Stimulated activated CD4-positive, alpha-beta T cell treated with anti-CD3 and anti-CD28 coated beads, Interleukin-12 subunit alpha, Interleukin-12 subunit beta, amount 100 ng/mL, for 24 hours (primary cell): Measurements from ENCODE around the gene MYPOP.
A peak's percentile ranks its signal among the peaks of the same experiment; 100 is the strongest.

Experiments
- DNase-seq, 2 experiments: peaks; one replicate each; pipeline ENCODE4 v3.0.0-alpha.2; 2020; ENCODE audit warnings: low read depth in 2 of 2

MYPOP gene

GRCh38 chr19:45863840-45864628 is 38.4 kb downstream of the MYPOP start, which contains the start of gene FOXA3:
FOXA3 (plus strand) TSS chr19:45864326; CDS start chr19:45864457, 131 bp downstream.
- peak; percentile 24 to 43 for DNase-seq

- no peak for DNase-seq
These were observed 39.0 kb downstream of the MYPOP start for GRCh38 chr19:45863335-45863839.

- DNase-seq, result peak; percentile 97 to 98
These were observed 39.7 kb downstream of the MYPOP start, which contains the start of gene SYMPK for GRCh38 chr19:45862564-45863334. SYMPK (minus strand) TSS chr19:45863147; CDS start chr19:45854495, 8,652 bp downstream.

GRCh38 chr19:45862271-45862563 is 40.2 kb downstream of the MYPOP start:
- no peak for DNase-seq

- DNase-seq, result no peak
These were observed 41.8 kb downstream of the MYPOP start for GRCh38 chr19:45860359-45861259.

- DNase-seq, result no peak
These were observed 48.1 kb downstream of the MYPOP start for GRCh38 chr19:45854167-45854778.

- DNase-seq, result no peak
These were observed 49.4 kb downstream of the MYPOP start for GRCh38 chr19:45852983-45853382.

DNA sequence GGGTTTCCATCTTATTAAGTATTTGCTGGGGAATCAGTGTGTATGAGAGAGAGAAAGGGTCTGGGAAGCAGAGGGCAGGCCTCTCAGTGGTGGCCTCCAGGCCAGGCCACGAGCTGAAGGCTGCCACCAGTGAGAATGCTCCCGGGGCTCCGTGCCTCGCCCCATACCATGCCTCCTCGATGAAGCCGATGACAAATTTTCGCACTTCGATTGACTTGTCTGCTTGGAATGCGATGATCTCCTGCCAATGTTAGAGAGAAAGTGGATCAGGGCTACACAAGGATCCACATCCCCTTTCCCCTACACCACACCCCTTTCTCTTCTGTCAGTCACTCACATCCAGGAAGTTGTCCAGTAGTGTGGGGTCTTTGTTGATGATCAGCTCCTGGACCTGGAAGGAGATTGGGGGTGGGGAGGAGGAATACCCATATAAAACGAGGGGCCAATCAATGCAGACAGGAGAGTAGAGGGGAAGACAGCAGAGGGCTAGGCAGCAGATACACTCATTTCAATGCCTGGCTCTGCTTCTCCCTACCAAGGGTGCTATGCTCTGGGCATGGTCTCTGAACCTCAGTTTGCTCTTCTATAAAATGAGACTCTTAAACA is 50.2 kb downstream of the MYPOP start:
- no peak for DNase-seq

- DNase-seq, result no peak
These were observed 53.5 kb downstream of the MYPOP start for GRCh38 chr19:45848922-45849321.

DNA sequence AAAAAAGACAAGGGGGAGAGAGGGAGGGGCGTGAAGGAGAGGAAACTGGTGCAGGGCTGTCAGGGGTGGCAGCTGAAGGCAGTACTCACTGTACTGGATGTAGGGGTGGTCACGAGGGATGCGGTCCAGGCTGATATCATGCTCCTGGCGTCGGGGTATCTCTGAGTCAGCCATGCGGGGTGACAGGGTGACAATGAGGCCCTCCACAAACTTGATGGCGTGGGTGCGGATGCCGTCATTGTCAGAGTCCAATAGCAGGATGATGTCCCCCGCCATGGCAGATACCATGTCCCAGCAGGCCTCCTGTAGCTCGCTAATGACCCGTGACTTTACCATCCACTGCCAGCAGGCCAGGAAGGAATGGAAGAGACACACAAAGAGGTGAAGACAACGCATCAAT is 54.8 kb downstream of the MYPOP start:
- DNase-seq, result no peak

DNA sequence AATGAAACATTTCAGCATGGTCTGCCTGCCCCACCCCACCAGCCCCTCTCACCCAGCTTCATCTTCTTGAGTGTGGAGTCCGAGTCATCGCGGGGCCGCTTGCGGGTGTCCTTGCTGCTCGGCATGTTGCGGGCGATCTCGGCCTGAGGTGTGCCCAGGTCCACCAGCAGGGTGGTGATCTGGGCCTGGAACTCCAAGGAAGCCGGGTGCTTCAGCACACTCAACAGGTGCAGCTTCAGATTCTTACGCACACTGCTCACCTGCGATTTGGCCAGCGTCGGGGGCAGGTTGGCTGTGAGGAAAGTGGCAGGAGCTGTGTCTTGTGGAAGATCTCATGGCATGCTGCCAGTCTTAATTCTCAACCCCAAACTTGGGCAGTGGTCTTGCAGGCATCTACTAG is 60.2 kb downstream of the MYPOP start:
- no peak for DNase-seq
